ENCODE data around the gene MAP2K7. TPM values are rescaled to one million over a fixed set of nuclear protein-coding genes. Genes with fewer than 3 reads are reported as not detected.

Gene MAP2K7
- total RNA-seq, 2 donors from 2014 or later = 15.2 to 16.9 TPM

GRCh38 chr19:7864690-7865074, 39.0 kb upstream of the MAP2K7 start:
- DNase-seq (ENCODE audit: low spot score) (no peak), ATAC-seq (ENCODE audit: insufficient number of reproducible peaks, low FRiP score, low read depth) (no peak)
- TF ChIP-seq CTCF (IDR thresholded peaks at IDR 0.05) = no peak
- Histone ChIP-seq H3K36me3 (peaks cover 2% of the 10 kb centered on the region), H3K4me3 (no peak overlapping the region), H3K27ac (no peak overlapping the region), H3K27me3 (replicated peaks; ENCODE audit: insufficient read depth) (no peaks in the 10 kb centered on the region), H3K4me1 (ENCODE audit: control insufficient read depth in 1 of 2, low read depth in 2 of 2) (peaks cover 12 to 15% of the 10 kb centered on the region in 2 donors), H3K9me3 (no peaks in the 10 kb centered on the region)

GRCh38 chr19:7865262-7865911, 38.3 kb upstream of the MAP2K7 start:
- H3K4me3 ChIP-seq = no peak overlapping the region
- no peaks in the 10 kb centered on the region for H3K36me3 ChIP-seq
- H3K4me1 ChIP-seq (ENCODE audit: control insufficient read depth in 1 of 2, low read depth in 2 of 2) = peaks cover 13 to 19% of the 10 kb centered on the region in 2 donors
- H3K27ac ChIP-seq = no peak overlapping the region
- H3K27me3 ChIP-seq (replicated peaks; ENCODE audit: insufficient read depth) = no peaks in the 10 kb centered on the region
- DNase-seq (ENCODE audit: low spot score) = no peak
- no peak for ATAC-seq (ENCODE audit: insufficient number of reproducible peaks, low FRiP score, low read depth)
- no peak for TF ChIP-seq CTCF (IDR thresholded peaks at IDR 0.05)
- H3K9me3 ChIP-seq = no peaks in the 10 kb centered on the region

GRCh38 chr19:7866399-7867091, 37.1 kb upstream of the MAP2K7 start:
- H3K9me3 ChIP-seq = no peaks in the 10 kb centered on the region
- ATAC-seq (ENCODE audit: insufficient number of reproducible peaks, low FRiP score, low read depth) (no peak), DNase-seq (ENCODE audit: low spot score) (no peak)
- TF ChIP-seq CTCF (IDR thresholded peaks at IDR 0.05) = no peak
- peaks cover 18 to 20% of the 10 kb centered on the region in 2 donors for H3K4me1 ChIP-seq (ENCODE audit: control insufficient read depth in 1 of 2, low read depth in 2 of 2)
- no peaks in the 10 kb centered on the region for H3K36me3 ChIP-seq
- H3K4me3 ChIP-seq = no peak overlapping the region
- no peaks in the 10 kb centered on the region for H3K27me3 ChIP-seq (replicated peaks; ENCODE audit: insufficient read depth)
- no peak overlapping the region for H3K27ac ChIP-seq

GRCh38 chr19:7867092-7867844, 36.4 kb upstream of the MAP2K7 start:
- no peaks in the 10 kb centered on the region for H3K9me3 ChIP-seq
- no peak for TF ChIP-seq CTCF (IDR thresholded peaks at IDR 0.05)
- H3K27ac ChIP-seq = no peak overlapping the region
- H3K36me3 ChIP-seq = no peaks in the 10 kb centered on the region
- H3K4me1 ChIP-seq (ENCODE audit: control insufficient read depth in 1 of 2, low read depth in 2 of 2) = peaks cover 21 to 27% of the 10 kb centered on the region in 2 donors
- no peak for DNase-seq (ENCODE audit: low spot score)
- ATAC-seq (ENCODE audit: insufficient number of reproducible peaks, low FRiP score, low read depth) = no peak
- no peak overlapping the region for H3K4me3 ChIP-seq
- H3K27me3 ChIP-seq (replicated peaks; ENCODE audit: insufficient read depth) = no peaks in the 10 kb centered on the region

DNA sequence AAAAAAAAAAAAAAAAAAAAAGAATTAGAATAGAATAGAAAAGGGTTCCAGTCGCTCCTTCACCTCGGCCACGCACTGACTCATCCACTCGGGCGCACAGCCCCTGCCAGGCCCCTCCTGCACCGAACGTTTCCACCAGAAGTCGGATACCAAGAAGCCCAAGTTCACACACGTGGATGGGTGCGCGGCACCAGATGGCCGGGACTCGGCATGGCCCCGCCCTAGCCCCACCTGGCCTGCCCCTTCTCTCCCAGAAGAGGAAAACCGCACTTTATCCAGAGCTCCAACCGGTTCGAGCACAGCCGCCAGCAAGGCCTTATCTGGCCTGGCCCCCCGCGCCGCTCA, 35.4 kb upstream of the MAP2K7 start:
- ATAC-seq (ENCODE audit: insufficient number of reproducible peaks, low FRiP score, low read depth) (no peak), DNase-seq (ENCODE audit: low spot score) (no peak)
- Histone ChIP-seq H3K27me3 (replicated peaks; ENCODE audit: insufficient read depth) (peaks cover 6% of the 10 kb centered on the region), H3K4me1 (ENCODE audit: control insufficient read depth in 1 of 2, low read depth in 2 of 2) (peaks cover 21 to 28% of the 10 kb centered on the region in 2 donors), H3K4me3 (peak overlapping the region; percentile 69), H3K9me3 (no peaks in the 10 kb centered on the region), H3K36me3 (no peaks in the 10 kb centered on the region), H3K27ac (no peak overlapping the region)
- no peak for TF ChIP-seq CTCF (IDR thresholded peaks at IDR 0.05)
